Stomach (tissue), 9 donors: Measurements from ENCODE around the gene GPR62. TPM values are rescaled to one million over a fixed set of nuclear protein-coding genes. Genes with fewer than 3 reads are reported as not detected.
A peak's percentile ranks its signal among the peaks of the same experiment; 100 is the strongest.

Source experiments
- DNase-seq, 2 donors: peaks; one replicate each; pipeline versions ENCODE4 v3.0.0 to v3.0.0-alpha.2; 2013 to 2019
- H3K27ac ChIP-seq, 5 donors: fragments of 200-600 bp in 4 of 5; sonication (generic) in 4 of 5; one replicate each; pipeline ENCODE4 v1.5.1; 2013 to 2019; ENCODE audit warnings: mild to moderate bottlenecking in 1 of 5, moderate library complexity in 1 of 5
- H3K27me3 ChIP-seq, 3 donors: fragments of 200-600 bp; sonication (generic); one replicate each; pipeline ENCODE4 v1.5.1; 2017 to 2019; ENCODE audit warnings: mixed run types in 1 of 3
- H3K36me3 ChIP-seq, 4 donors: fragments of 200-600 bp; sonication (generic); 1 replicate in 3 of 4; 2 replicates in 1 of 4; pipeline ENCODE4 v1.5.1; 2016 to 2019
- H3K4me1 ChIP-seq, 4 donors: fragments of 200-600 bp; sonication (generic); one replicate each; pipeline ENCODE4 v1.5.1; 2016 to 2019
- H3K4me3 ChIP-seq, 4 donors: fragments of 200-600 bp; sonication (generic) in 3 of 4; one replicate each; pipeline ENCODE4 v1.5.1; 2016 to 2019; ENCODE audit warnings: mild to moderate bottlenecking in 1 of 4
- H3K9me3 ChIP-seq, 4 donors: fragments of 200-600 bp; sonication (generic); one replicate each; pipeline ENCODE4 v1.5.1; 2016 to 2019
- EP300 ChIP-seq: sonication (generic); formaldehyde crosslinking; IDR thresholded peaks from one replicate; pipeline ENCODE4 v1.6.1; 2017; ENCODE audit warnings: antibody characterized with exemption
- POLR2A ChIP-seq, 4 donors: fragments of 450-650 bp; IDR thresholded peaks; one replicate each; pipeline ENCODE4 v1.6.1; 2016; ENCODE audit warnings: antibody characterized with exemption in 4 of 4, control low read depth in 2 of 4, mild to moderate bottlenecking in 1 of 4, moderate library complexity in 1 of 4
- POLR2AphosphoS5 ChIP-seq, 3 donors: sonication (generic); formaldehyde crosslinking; IDR thresholded peaks; one replicate each; pipeline ENCODE4 v1.6.1; 2016; ENCODE audit warnings: antibody characterized with exemption in 3 of 3
- WGBS, 5 donors: extraction: QIAGEN DNeasy Blood & Tissue Kit in 3 of 5; methylation state at CpG; one replicate each; pipeline versions ENCODE4 v1.1.5 to v1.1.7; 2013 to 2018; 5-methylcytosine and 5-hydroxymethylcytosine counted together
- intact Hi-C: fragments of 100-400 bp; cut with DNase I; formaldehyde crosslinking; loops from one replicate; pipeline ENCODE4 v1.15.1; 2023; ENCODE audit warnings: low total_unique reads
- polyA plus RNA-seq, 3 donors: library from polyadenylated mRNA; stranded (reverse); fragments of 200-250 nt; gene quantifications; one replicate each; pipeline ENCODE4 v1.2.3, GENCODE V29; 2013
- total RNA-seq, 5 donors: library from RNA; depleted of rRNA; stranded (reverse); fragments of >200 nt; gene quantifications; one replicate each; pipeline versions ENCODE4 v1.1.0 to v1.2.3, GENCODE V29; 2014 to 2016
- TF ChIP-seq, protein P1 (sequence below), 7 experiments: fragments of 450-650 bp in 4 of 7; fragments of 200-600 bp in 3 of 7; sonication (generic) in 3 of 7; IDR thresholded peaks; one replicate each; pipeline ENCODE4 v1.5.1; 2016 to 2019; ENCODE audit warnings: antibody characterized with exemption in 7 of 7, control low read depth in 2 of 7, mild to moderate bottlenecking in 1 of 7
- donor health status: healthy with polysubstance abuse.
- donor health status: Bipolar disorder and iron deficiency.
- donor health status: healthy.

Gene GPR62
- total and polyA plus RNA-seq, 8 donors: 0.25 TPM; not detected in 7

GRCh38 chr3:51980253-51980652, 25.1 kb downstream of the GPR62 start:
- 80 to 98% (median 97%) methylated on average over 1 to 10 of the region's 10 CpGs for WGBS, 5 donors
- Histone ChIP-seq H3K27me3 (no peaks in the 10 kb centered on the region), H3K4me1 (peaks cover 32 to 57% (median 38%) of the 10 kb centered on the region in 4 donors), H3K4me3 (no peak overlapping the region), H3K36me3 (peaks cover 0 to 9% (median 2%) of the 10 kb centered on the region in 4 donors), H3K27ac (no peak overlapping the region), H3K9me3 (no peaks in the 10 kb centered on the region)
- intact Hi-C loops: no loop called here
- TF ChIP-seq POLR2AphosphoS5 (IDR thresholded peaks at IDR 0.05): no peak
- TF ChIP-seq EP300: no peak
- no peak for TF ChIP-seq POLR2A (IDR thresholded peaks at IDR 0.05)
- TF ChIP-seq, protein P1, sequence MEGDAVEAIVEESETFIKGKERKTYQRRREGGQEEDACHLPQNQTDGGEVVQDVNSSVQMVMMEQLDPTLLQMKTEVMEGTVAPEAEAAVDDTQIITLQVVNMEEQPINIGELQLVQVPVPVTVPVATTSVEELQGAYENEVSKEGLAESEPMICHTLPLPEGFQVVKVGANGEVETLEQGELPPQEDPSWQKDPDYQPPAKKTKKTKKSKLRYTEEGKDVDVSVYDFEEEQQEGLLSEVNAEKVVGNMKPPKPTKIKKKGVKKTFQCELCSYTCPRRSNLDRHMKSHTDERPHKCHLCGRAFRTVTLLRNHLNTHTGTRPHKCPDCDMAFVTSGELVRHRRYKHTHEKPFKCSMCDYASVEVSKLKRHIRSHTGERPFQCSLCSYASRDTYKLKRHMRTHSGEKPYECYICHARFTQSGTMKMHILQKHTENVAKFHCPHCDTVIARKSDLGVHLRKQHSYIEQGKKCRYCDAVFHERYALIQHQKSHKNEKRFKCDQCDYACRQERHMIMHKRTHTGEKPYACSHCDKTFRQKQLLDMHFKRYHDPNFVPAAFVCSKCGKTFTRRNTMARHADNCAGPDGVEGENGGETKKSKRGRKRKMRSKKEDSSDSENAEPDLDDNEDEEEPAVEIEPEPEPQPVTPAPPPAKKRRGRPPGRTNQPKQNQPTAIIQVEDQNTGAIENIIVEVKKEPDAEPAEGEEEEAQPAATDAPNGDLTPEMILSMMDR (IDR thresholded peaks at IDR 0.05): no peak
- DNase-seq: no peak

DNA sequence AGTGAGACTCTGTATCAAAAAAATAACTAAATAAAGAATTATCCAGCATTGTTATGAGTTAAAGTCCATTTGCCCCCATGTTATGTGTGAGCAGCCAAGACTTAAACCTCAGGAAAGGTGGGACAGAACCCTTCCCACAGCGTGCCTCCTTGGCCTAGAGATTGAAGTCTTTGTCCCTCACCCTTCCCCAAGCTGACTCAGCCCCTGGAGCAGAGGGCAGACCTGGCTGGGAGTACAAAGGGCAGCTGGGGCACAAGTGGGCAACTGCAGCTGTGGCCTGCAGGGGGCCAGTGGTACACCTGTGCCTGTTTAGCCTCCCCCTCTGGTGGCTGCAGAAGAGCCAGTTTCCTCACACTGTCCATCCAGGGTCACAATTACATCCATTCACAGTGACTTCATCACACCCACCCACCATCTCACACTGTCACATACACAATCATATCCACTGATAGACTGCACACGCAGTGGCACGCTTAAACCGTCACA, 27.2 kb downstream of the GPR62 start:
- Histone ChIP-seq H3K27me3 (no peaks in the 10 kb centered on the region), H3K9me3 (no peaks in the 10 kb centered on the region), H3K36me3 (peaks cover 0 to 9% (median 2%) of the 10 kb centered on the region in 4 donors), H3K27ac (peak overlapping the region; percentile 93 to 99 (median 98)), H3K4me3 (peak overlapping the region; percentile 58 to 64 (median 63)), H3K4me1 (peaks cover 24 to 59% (median 36%) of the 10 kb centered on the region in 4 donors)
- TF ChIP-seq, protein P1 (IDR thresholded peaks at IDR 0.05): peak in 5 of 7 experiments; percentile 24 to 68 (median 39)
- TF ChIP-seq POLR2A (IDR thresholded peaks at IDR 0.05) (no peak), POLR2AphosphoS5 (IDR thresholded peaks at IDR 0.05) (peak in 1 of 3 donors; percentile 5), EP300 (no peak)
- DNase-seq: peak; percentile 66 to 91
- intact Hi-C loops: no loop called here
- 2 to 7% (median 4%) methylated on average over 4 of the region's 4 CpGs for WGBS, 5 donors

DNA sequence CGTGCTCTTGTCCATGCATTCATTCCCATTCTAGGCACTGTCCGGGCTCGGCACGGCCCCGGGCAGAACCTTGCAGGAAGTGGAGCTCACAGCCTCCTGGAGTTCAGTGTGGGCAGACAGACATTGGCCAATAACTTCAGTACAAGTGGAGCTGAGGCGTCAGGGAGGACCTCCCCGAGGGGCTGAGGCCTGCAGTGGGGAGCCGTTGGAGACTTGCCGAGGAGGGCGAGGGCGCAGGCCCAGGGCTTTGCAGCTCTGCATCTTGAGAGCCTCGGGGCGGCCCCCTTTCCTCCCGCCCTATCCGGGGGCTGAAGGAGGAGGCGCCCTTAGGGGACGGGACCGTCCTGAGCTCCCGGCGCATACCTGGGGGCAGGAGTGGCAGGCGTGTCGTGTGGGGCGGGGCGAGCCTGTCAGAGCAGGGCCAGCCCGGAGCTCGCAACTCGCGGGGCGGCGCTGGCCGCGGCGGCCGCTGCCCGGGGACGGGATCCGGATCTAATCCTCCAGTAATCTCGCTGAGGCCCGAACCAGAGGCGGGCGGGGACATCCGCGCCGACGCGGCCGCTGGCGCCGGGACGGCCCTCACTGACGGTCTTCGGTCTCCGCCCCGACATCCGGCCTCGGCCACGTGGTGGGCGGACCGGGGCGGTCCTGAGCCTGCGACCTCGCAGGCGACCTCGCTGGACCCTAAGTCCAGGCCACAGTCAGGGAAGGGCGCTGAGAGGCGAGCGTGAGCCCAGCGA, 27.8 kb downstream of the GPR62 start, which contains the start of gene ACY1:
Gene ACY1 (plus strand): TSS at position 698 of the 740 bp plus-strand sequence. CDS start 530 bp downstream, outside the sequence.
- Histone ChIP-seq H3K4me3 (peak within 1 kb of the TSS; percentile 58 to 64 (median 63)), H3K36me3 (peaks cover 0 to 9% (median 2%) of the 10 kb centered on the region in 4 donors), H3K9me3 (no peaks in the 10 kb centered on the region), H3K27ac (peak within 1 kb of the TSS; percentile 93 to 99 (median 98)), H3K27me3 (no peaks in the 10 kb centered on the region), H3K4me1 (peaks cover 24 to 59% (median 36%) of the 10 kb centered on the region in 4 donors)
- DNase-seq: peak; percentile 92 to 97
- TF ChIP-seq POLR2AphosphoS5 (IDR thresholded peaks at IDR 0.05) (peak; percentile 72 to 94 (median 80)), EP300 (no peak), POLR2A (IDR thresholded peaks at IDR 0.05) (peak in 1 of 4 donors; percentile 15)
- TF ChIP-seq, protein P1 (IDR thresholded peaks at IDR 0.05): no peak
- intact Hi-C loops: no loop called here
- 0 to 1% (median 1%) methylated on average over 38 to 68 of the region's 68 CpGs for WGBS, 5 donors

- no peak for DNase-seq
- Histone ChIP-seq H3K4me1 (peaks cover 24 to 59% (median 36%) of the 10 kb centered on the region in 4 donors), H3K4me3 (peak overlapping the region; percentile 58 to 64 (median 63)), H3K36me3 (peaks cover 0 to 9% (median 2%) of the 10 kb centered on the region in 4 donors), H3K27me3 (no peaks in the 10 kb centered on the region), H3K9me3 (no peaks in the 10 kb centered on the region), H3K27ac (peak overlapping the region; percentile 93 to 99 (median 98))
- intact Hi-C loops: no loop called here
- WGBS, 5 donors: 60 to 72% (median 66%) methylated on average over 17 to 22 of the region's 22 CpGs
- no peak for TF ChIP-seq POLR2AphosphoS5 (IDR thresholded peaks at IDR 0.05)
- TF ChIP-seq, protein P1 (IDR thresholded peaks at IDR 0.05): no peak
- peak in 1 of 4 donors; percentile 3 for TF ChIP-seq POLR2A (IDR thresholded peaks at IDR 0.05)
Measured at GRCh38 chr3:51983578-51984268, 28.5 kb downstream of the GPR62 start.
